Inflammatory macrophage treated with lipopolysaccharide for 4 hours (primary cell): ENCODE data around the gene RELCH.
A peak's percentile ranks its signal among the peaks of the same experiment; 100 is the strongest.

Experiments used
- DNase-seq: peaks from one replicate; pipeline ENCODE4 v3.0.0-alpha.2; 2020

RELCH gene

GRCh38 chr18:62250475-62250874, 63.4 kb downstream of the RELCH start:
- DNase-seq: no peak

- DNase-seq: no peak
These were observed 71.0 kb downstream of the RELCH start for GRCh38 chr18:62258093-62258492.

GRCh38 chr18:62258616-62259015, 71.6 kb downstream of the RELCH start:
- peak; percentile 57 for DNase-seq

- DNase-seq: no peak
These were observed 75.0 kb downstream of the RELCH start for GRCh38 chr18:62262061-62262460.

- no peak for DNase-seq
These were observed 77.9 kb downstream of the RELCH start for GRCh38 chr18:62264984-62265383.

GRCh38 chr18:62277045-62277444, 90.0 kb downstream of the RELCH start:
- no peak for DNase-seq

GRCh38 chr18:62279561-62279960, 92.5 kb downstream of the RELCH start:
- DNase-seq: no peak

- DNase-seq: no peak
These were observed 93.0 kb downstream of the RELCH start for GRCh38 chr18:62280058-62280457.

- DNase-seq: peak; percentile 70
These were observed 93.7 kb downstream of the RELCH start for GRCh38 chr18:62280786-62281185.

- peak; percentile 88 for DNase-seq
These were observed 94.6 kb downstream of the RELCH start for GRCh38 chr18:62281684-62282083.

GRCh38 chr18:62282188-62282629, 95.2 kb downstream of the RELCH start:
- no peak for DNase-seq

GRCh38 chr18:62284637-62285036, 97.6 kb downstream of the RELCH start:
- DNase-seq: no peak

GRCh38 chr18:62285281-62285680, 98.2 kb downstream of the RELCH start:
- DNase-seq: peak; percentile 14

GRCh38 chr18:62287781-62288664, 101.0 kb downstream of the RELCH start:
- peak; percentile 4 for DNase-seq

GRCh38 chr18:62288665-62289008, 101.6 kb downstream of the RELCH start:
- DNase-seq: peak; percentile 84

- no peak for DNase-seq
These were observed 102.0 kb downstream of the RELCH start for GRCh38 chr18:62289047-62289446.

GRCh38 chr18:62294073-62294472, 107.0 kb downstream of the RELCH start:
- DNase-seq: no peak

- no peak for DNase-seq
These were observed 113.4 kb downstream of the RELCH start for GRCh38 chr18:62300359-62300963.

- DNase-seq: no peak
These were observed 114.3 kb downstream of the RELCH start for GRCh38 chr18:62301322-62301721.

GRCh38 chr18:62312851-62313250, 125.8 kb downstream of the RELCH start:
- no peak for DNase-seq

- DNase-seq: no peak
These were observed 131.4 kb downstream of the RELCH start for GRCh38 chr18:62318228-62319180.

GRCh38 chr18:62321201-62321600, 134.1 kb downstream of the RELCH start:
- DNase-seq: no peak

- no peak for DNase-seq
These were observed 136.6 kb downstream of the RELCH start for GRCh38 chr18:62323483-62324180.
